BLaER1 treated with 17β-estradiol and CSF1 and Interleukin-3, amounts not matched to agents 10 nM and 100 nM (cell line): ENCODE results near the gene POLD4.

Experiments
- H3K27ac ChIP-seq, 11 experiments: shearing (Covaris generic); formaldehyde crosslinking; 2 replicates each; pipeline ENCODE4 v1.8.1; 2022
- H3K27me3 ChIP-seq, 11 experiments: shearing (Covaris generic); formaldehyde crosslinking; 2 replicates each; pipeline ENCODE4 v1.8.1; 2022
- H3K36me3 ChIP-seq, 11 experiments: shearing (Covaris generic); formaldehyde crosslinking; 2 replicates each; pipeline ENCODE4 v1.8.1; 2022
- H3K4me1 ChIP-seq, 10 experiments: shearing (Covaris generic); formaldehyde crosslinking; 2 replicates each; pipeline ENCODE4 v1.8.1; 2022
- H3K4me2 ChIP-seq, 11 experiments: shearing (Covaris generic); formaldehyde crosslinking; 2 replicates each; pipeline ENCODE4 v1.8.1; 2022
- H3K4me3 ChIP-seq, 10 experiments: shearing (Covaris generic); formaldehyde crosslinking; 2 replicates each; pipeline ENCODE4 v1.8.1; 2022
- H3K9ac ChIP-seq, 11 experiments: shearing (Covaris generic); formaldehyde crosslinking; 2 replicates each; pipeline ENCODE4 v1.8.1; 2022
- H3K9me3 ChIP-seq, 11 experiments: shearing (Covaris generic); formaldehyde crosslinking; replicated peaks in 1 of 11; 2 replicates each; pipeline ENCODE4 v1.8.1; 2022
- H4K20me1 ChIP-seq, 11 experiments: shearing (Covaris generic); formaldehyde crosslinking; 2 replicates each; pipeline ENCODE4 v1.8.1; 2022
- Cebpa-rat ChIP-seq, 11 experiments: shearing (Covaris generic); IDR thresholded peaks; 2 replicates each; pipeline ENCODE4 v1.8.1; 2022

Gene POLD4

GRCh38 chr11:67315325-67315909, 37.9 kb downstream of the POLD4 start:
- H3K9me3 ChIP-seq: no peaks in the 10 kb centered on the region
- H4K20me1 ChIP-seq: peaks cover 0 to 24% (median 0%) of the 10 kb centered on the region in 11 experiments; a peak in 7 of 22 replicates

GRCh38 chr11:67314218-67314617, 39.1 kb downstream of the POLD4 start:
- Histone ChIP-seq H3K9me3 (no peaks in the 10 kb centered on the region), H3K36me3 (peaks cover 27 to 45% (median 28%) of the 10 kb centered on the region in 11 experiments), H4K20me1 (peaks cover 0 to 36% (median 3%) of the 10 kb centered on the region in 11 experiments; a peak in 9 of 22 replicates), H3K27me3 (peaks cover 0 to 8% (median 0%) of the 10 kb centered on the region in 11 experiments; a peak in 6 of 22 replicates), H3K4me3 (no peak overlapping the region), H3K4me2 (peak overlapping the region in 2 of 11 experiments; percentile 22 to 33; a peak in 4 of 22 replicates), H3K27ac (no peak overlapping the region), H3K4me1 (peaks cover 34 to 83% (median 56%) of the 10 kb centered on the region in 10 experiments), H3K9ac (no peak overlapping the region; a peak in 1 of 22 replicates)
- no peak for TF ChIP-seq Cebpa-rat (IDR thresholded peaks at IDR 0.05)

More at GRCh38 chr11:67315325-67315909, 37.9 kb downstream of the POLD4 start:
- H3K4me3 ChIP-seq: no peak overlapping the region
- H3K36me3 ChIP-seq: peaks cover 15 to 33% (median 16%) of the 10 kb centered on the region in 11 experiments; a peak in 19 of 22 replicates
- no peak for TF ChIP-seq Cebpa-rat (IDR thresholded peaks at IDR 0.05)
- H3K4me1 ChIP-seq: peaks cover 35 to 75% (median 55%) of the 10 kb centered on the region in 10 experiments
- no peak overlapping the region for H3K9ac ChIP-seq
- H3K27me3 ChIP-seq: peaks cover 0 to 8% (median 0%) of the 10 kb centered on the region in 11 experiments; a peak in 6 of 22 replicates
- no peak overlapping the region for H3K27ac ChIP-seq
- peak overlapping the region in 1 of 11 experiments; percentile 13; a peak in 3 of 22 replicates for H3K4me2 ChIP-seq

- Histone ChIP-seq H3K27ac (peak overlapping the region in 5 of 11 experiments; percentile 18 to 48 (median 29); a peak in 3 of 22 replicates), H3K4me1 (peaks cover 25 to 75% (median 49%) of the 10 kb centered on the region in 10 experiments), H3K9me3 (no peaks in the 10 kb centered on the region), H3K4me2 (peak overlapping the region in 10 of 11 experiments; percentile 22 to 87 (median 60); a peak in 15 of 22 replicates), H3K27me3 (peaks cover 0 to 4% (median 0%) of the 10 kb centered on the region in 11 experiments; a peak in 6 of 22 replicates), H3K9ac (peak overlapping the region in 4 of 11 experiments; percentile 20 to 35 (median 27); a peak in 5 of 22 replicates), H4K20me1 (peaks cover 0 to 45% (median 8%) of the 10 kb centered on the region in 11 experiments; a peak in 9 of 22 replicates), H3K36me3 (peaks cover 36 to 54% (median 37%) of the 10 kb centered on the region in 11 experiments), H3K4me3 (no peak overlapping the region)
- no peak for TF ChIP-seq Cebpa-rat (IDR thresholded peaks at IDR 0.05)
These were observed 40.0 kb downstream of the POLD4 start for GRCh38 chr11:67313125-67313890.

GRCh38 chr11:67312187-67313021, 40.9 kb downstream of the POLD4 start:
- Histone ChIP-seq H3K4me3 (no peak overlapping the region), H3K4me1 (peaks cover 22 to 71% (median 45%) of the 10 kb centered on the region in 10 experiments), H4K20me1 (peaks cover 0 to 54% (median 9%) of the 10 kb centered on the region in 11 experiments; a peak in 10 of 22 replicates), H3K27ac (peak overlapping the region in 7 of 11 experiments; percentile 18 to 55 (median 33); a peak in 9 of 22 replicates), H3K36me3 (peaks cover 44 to 63% (median 46%) of the 10 kb centered on the region in 11 experiments), H3K9ac (peak overlapping the region in 8 of 11 experiments; percentile 5 to 35 (median 24); a peak in 8 of 22 replicates), H3K9me3 (no peaks in the 10 kb centered on the region), H3K27me3 (no peaks in the 10 kb centered on the region), H3K4me2 (peak overlapping the region in 10 of 11 experiments; percentile 22 to 87 (median 60); a peak in 18 of 22 replicates)
- no peak for TF ChIP-seq Cebpa-rat (IDR thresholded peaks at IDR 0.05)

GRCh38 chr11:67311556-67312082, 41.7 kb downstream of the POLD4 start:
- no peak for TF ChIP-seq Cebpa-rat (IDR thresholded peaks at IDR 0.05)
- Histone ChIP-seq H3K36me3 (peaks cover 52 to 71% (median 54%) of the 10 kb centered on the region in 11 experiments), H3K27ac (peak overlapping the region in 3 of 11 experiments; percentile 28 to 55 (median 48); a peak in 4 of 22 replicates), H3K4me3 (no peak overlapping the region), H3K4me2 (peak overlapping the region in 6 of 11 experiments; percentile 22 to 87 (median 71); a peak in 10 of 22 replicates), H3K4me1 (peaks cover 17 to 71% (median 43%) of the 10 kb centered on the region in 10 experiments), H3K27me3 (no peaks in the 10 kb centered on the region), H3K9ac (peak overlapping the region in 5 of 11 experiments; percentile 9 to 45 (median 30); a peak in 5 of 22 replicates), H3K9me3 (no peaks in the 10 kb centered on the region), H4K20me1 (peaks cover 0 to 62% (median 14%) of the 10 kb centered on the region in 11 experiments; a peak in 10 of 22 replicates)

GRCh38 chr11:67311051-67311555, 42.2 kb downstream of the POLD4 start:
- peaks cover 53 to 76% (median 59%) of the 10 kb centered on the region in 11 experiments for H3K36me3 ChIP-seq
- H3K4me1 ChIP-seq: peaks cover 12 to 66% (median 38%) of the 10 kb centered on the region in 10 experiments; a peak in 19 of 20 replicates
- H3K4me3 ChIP-seq: no peak overlapping the region
- no peaks in the 10 kb centered on the region for H3K9me3 ChIP-seq
- peak overlapping the region in 5 of 11 experiments; percentile 29 to 87 (median 75); a peak in 6 of 22 replicates for H3K4me2 ChIP-seq
- peaks cover 0 to 67% (median 14%) of the 10 kb centered on the region in 11 experiments; a peak in 10 of 22 replicates for H4K20me1 ChIP-seq
- H3K27ac ChIP-seq: peak overlapping the region in 2 of 11 experiments; percentile 48 to 55; a peak in 3 of 22 replicates
- peak overlapping the region in 5 of 11 experiments; percentile 9 to 45 (median 30); a peak in 5 of 22 replicates for H3K9ac ChIP-seq
- no peaks in the 10 kb centered on the region for H3K27me3 ChIP-seq
- no peak for TF ChIP-seq Cebpa-rat (IDR thresholded peaks at IDR 0.05)

- peak overlapping the region in 7 of 11 experiments; percentile 4 to 42 (median 18); a peak in 1 of 22 replicates for H3K9ac ChIP-seq
- peaks cover 53 to 82% (median 60%) of the 10 kb centered on the region in 11 experiments for H3K36me3 ChIP-seq
- no peaks in the 10 kb centered on the region for H3K9me3 ChIP-seq
These were observed 42.9 kb downstream of the POLD4 start for GRCh38 chr11:67310246-67311050.

More at GRCh38 chr11:67310246-67311050, 42.9 kb downstream of the POLD4 start:
- H4K20me1 ChIP-seq: peaks cover 0 to 68% (median 14%) of the 10 kb centered on the region in 11 experiments; a peak in 10 of 22 replicates
- TF ChIP-seq Cebpa-rat (IDR thresholded peaks at IDR 0.05): no peak
- H3K27me3 ChIP-seq: no peaks in the 10 kb centered on the region
- peak overlapping the region in 2 of 11 experiments; percentile 37 to 55; a peak in 4 of 22 replicates for H3K27ac ChIP-seq
- no peak overlapping the region; a peak in 2 of 22 replicates for H3K4me2 ChIP-seq
- peaks cover 12 to 63% (median 37%) of the 10 kb centered on the region in 10 experiments for H3K4me1 ChIP-seq
- H3K4me3 ChIP-seq: no peak overlapping the region
